Measurements from ENCODE around the gene STRIP2. TPM values are rescaled to one million over a fixed set of nuclear protein-coding genes. Genes with fewer than 3 reads are reported as not detected.
"Not testable (repeated sequence)": the region's sequence is repeated elsewhere in the genome, so short reads cannot be mapped to it uniquely, and the experiment has no call there.

Gene STRIP2
- total RNA-seq, 1 donor from 2014 or later, result 0.49 TPM

DNA sequence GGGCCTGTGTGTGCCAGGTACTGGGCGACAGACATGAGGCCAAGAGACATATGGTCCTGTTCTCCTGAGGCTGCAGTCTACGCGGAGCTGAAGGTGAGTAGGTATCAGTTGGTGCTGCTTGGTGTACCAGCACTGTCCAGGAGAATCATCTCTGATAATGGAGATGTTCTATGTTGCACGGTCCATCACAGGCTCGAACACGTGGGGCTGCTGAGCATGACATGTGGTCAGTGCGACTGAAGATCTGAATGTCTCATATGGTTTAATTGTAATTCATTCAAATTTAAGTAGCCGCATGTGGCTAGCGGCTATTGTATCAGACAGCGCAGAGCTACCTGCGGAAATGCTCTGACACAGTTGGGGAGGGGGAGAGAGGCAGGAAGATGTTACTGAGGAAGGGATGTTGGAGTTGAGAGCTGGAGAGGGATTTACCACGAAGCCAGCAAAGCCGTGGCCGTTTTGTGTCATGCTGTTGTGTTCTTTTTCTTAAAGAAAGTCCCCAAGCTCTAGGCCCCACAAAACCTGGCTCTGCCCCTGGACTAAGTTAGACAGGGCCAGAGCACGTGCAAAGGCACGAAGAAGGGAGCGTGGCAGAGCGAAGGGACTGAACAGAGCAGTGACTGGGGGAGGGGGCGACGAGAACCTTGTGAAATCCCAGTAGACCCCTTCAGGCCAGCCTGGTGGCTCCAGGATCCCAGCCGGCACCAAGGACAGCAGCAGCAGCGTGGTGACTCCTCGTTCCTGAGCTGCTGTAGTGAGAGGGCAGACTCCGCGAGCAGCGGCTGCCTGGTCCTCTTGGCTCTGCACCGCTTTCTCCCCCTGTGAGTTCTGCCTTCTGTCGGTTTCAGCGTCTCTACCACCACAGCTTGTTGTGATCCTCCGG, 88.1 kb downstream of the STRIP2 start:
- DNase-seq (ENCODE audit: extremely low spot score in 2 of 2), result no peak
- H3K36me3 ChIP-seq, result no peaks in the 10 kb centered on the region
- no peak overlapping the region for H3K4me3 ChIP-seq
- intact Hi-C loops (cut with DNase I), result no loop called here
- no peaks in the 10 kb centered on the region for H3K27me3 ChIP-seq
- H3K4me1 ChIP-seq, result no peaks in the 10 kb centered on the region
- TF ChIP-seq POLR2AphosphoS5 (IDR thresholded peaks at IDR 0.05; ENCODE audit: insufficient read depth in 1 of 2, low read depth in 1 of 2) (no peak), POLR2A (IDR thresholded peaks at IDR 0.05) (no peak)
- TF ChIP-seq, protein P1, sequence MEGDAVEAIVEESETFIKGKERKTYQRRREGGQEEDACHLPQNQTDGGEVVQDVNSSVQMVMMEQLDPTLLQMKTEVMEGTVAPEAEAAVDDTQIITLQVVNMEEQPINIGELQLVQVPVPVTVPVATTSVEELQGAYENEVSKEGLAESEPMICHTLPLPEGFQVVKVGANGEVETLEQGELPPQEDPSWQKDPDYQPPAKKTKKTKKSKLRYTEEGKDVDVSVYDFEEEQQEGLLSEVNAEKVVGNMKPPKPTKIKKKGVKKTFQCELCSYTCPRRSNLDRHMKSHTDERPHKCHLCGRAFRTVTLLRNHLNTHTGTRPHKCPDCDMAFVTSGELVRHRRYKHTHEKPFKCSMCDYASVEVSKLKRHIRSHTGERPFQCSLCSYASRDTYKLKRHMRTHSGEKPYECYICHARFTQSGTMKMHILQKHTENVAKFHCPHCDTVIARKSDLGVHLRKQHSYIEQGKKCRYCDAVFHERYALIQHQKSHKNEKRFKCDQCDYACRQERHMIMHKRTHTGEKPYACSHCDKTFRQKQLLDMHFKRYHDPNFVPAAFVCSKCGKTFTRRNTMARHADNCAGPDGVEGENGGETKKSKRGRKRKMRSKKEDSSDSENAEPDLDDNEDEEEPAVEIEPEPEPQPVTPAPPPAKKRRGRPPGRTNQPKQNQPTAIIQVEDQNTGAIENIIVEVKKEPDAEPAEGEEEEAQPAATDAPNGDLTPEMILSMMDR (IDR thresholded peaks at IDR 0.05), result no peak
- H3K9me3 ChIP-seq, result no peaks in the 10 kb centered on the region
- no peak overlapping the region for H3K27ac ChIP-seq

DNA sequence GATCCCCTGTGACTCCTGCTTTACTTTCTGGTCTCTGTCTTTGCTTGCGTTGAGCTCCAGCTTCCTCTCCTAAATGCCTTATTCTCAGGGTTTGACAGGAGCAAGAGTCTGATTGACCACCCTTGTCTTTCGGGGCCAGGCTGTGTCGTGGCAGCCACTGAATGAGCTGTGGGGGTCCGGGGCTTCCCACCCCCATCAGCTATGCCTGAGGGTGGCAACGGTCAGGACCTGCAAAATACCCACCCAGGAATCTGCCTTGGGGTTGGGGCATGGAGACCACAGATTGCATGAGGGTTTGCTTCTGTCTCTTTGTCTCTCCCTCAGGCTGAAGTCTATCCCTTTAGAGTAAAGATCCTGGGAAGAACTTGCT, 88.7 kb downstream of the STRIP2 start:
- TF ChIP-seq POLR2AphosphoS5 (IDR thresholded peaks at IDR 0.05; ENCODE audit: insufficient read depth in 1 of 2, low read depth in 1 of 2) (no peak), POLR2A (IDR thresholded peaks at IDR 0.05) (no peak)
- TF ChIP-seq, protein P1 (IDR thresholded peaks at IDR 0.05), result no peak
- DNase-seq (ENCODE audit: extremely low spot score in 2 of 2), result no peak
- intact Hi-C loops (cut with DNase I), result no loop called here
- H3K4me1 ChIP-seq, result no peaks in the 10 kb centered on the region
- H3K4me3 ChIP-seq, result no peak overlapping the region
- no peaks in the 10 kb centered on the region for H3K36me3 ChIP-seq
- H3K27ac ChIP-seq, result no peak overlapping the region
- H3K27me3 ChIP-seq, result no peaks in the 10 kb centered on the region
- H3K9me3 ChIP-seq, result no peaks in the 10 kb centered on the region

DNA sequence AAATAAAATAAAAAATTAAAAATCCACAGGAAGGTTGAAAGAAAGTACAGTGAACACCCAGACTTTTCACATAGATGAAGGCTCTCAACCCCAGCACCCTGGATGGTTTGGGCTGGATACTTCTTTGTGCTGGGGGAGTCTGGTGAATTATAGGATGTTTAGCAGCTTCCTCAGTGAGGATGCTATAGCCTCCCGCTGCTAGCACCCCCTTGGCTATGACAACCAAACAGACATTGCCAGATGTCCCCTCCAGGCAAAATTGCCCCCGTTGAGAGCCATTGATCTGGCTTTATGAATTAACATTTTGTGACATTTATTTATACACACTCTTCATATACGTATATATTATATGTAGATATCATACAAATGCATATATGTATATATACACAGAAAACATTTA, 89.7 kb downstream of the STRIP2 start:
- Histone ChIP-seq H3K27me3 (no peaks in the 10 kb centered on the region), H3K9me3 (no peaks in the 10 kb centered on the region), H3K27ac (no peak overlapping the region), H3K36me3 (no peaks in the 10 kb centered on the region), H3K4me3 (no peak overlapping the region), H3K4me1 (no peaks in the 10 kb centered on the region)
- TF ChIP-seq, protein P1 (IDR thresholded peaks at IDR 0.05), result no peak
- no peak for TF ChIP-seq POLR2AphosphoS5 (IDR thresholded peaks at IDR 0.05; ENCODE audit: insufficient read depth in 1 of 2, low read depth in 1 of 2)
- no peak for TF ChIP-seq POLR2A (IDR thresholded peaks at IDR 0.05)
- no peak for DNase-seq (ENCODE audit: extremely low spot score in 2 of 2)
- intact Hi-C loops (cut with DNase I), result no loop called here

DNA sequence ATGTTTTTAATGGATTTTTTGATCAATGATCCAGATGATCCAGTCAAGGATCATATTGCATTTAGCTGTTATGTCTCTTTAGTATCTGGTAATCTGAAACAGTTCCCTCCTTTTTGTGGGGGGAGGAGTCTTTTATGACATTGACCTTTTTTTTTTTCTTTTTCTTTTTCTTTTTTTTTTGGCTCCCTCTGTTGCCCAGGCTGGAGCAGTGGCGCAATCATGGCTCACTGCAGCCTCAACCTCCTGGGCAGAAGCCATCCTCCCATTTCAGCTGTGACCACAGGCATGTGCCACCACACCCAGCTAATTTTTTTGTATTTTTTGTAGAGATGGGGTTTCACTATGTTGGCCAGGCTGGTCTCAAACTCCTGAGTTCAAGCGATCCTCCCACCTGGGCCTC, 90.2 kb downstream of the STRIP2 start:
- H3K27ac ChIP-seq; H3K4me1 ChIP-seq; intact Hi-C loops (cut with DNase I); DNase-seq (ENCODE audit: extremely low spot score in 2 of 2); H3K36me3 ChIP-seq; H3K4me3 ChIP-seq; H3K27me3 ChIP-seq; H3K9me3 ChIP-seq: not testable (repeated sequence)

DNA sequence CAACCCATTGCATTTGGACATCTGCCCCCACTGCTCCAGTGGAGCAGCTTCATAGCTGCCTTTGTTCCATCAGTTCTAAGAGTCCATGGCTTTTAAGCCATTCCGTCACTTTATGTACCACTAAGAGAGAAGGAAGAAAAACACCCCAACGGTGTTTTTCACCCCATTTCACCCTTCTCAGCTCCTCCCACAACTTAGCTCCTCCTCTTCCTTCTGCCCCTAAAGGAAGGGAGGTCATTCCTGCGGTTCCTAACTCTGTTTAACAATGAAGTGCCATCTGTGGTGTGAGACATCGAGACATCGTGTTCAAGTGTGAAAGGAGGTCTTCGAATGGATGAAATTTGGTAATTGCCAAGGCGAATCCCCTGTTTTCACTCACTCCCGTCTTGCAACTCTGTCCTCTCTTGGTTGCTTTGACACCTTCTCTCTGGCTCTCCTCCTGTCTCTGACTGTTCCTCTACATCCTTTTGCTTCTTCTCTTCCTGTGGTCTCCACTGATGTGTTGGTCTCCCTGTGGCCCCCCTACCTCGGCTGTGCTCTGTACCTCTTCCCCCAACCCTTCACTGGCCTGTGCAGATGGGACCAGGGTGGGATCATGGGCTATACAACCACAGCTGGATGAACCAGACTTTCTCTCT, 91.1 kb downstream of the STRIP2 start:
- Histone ChIP-seq H3K27ac (no peak overlapping the region), H3K9me3 (no peaks in the 10 kb centered on the region), H3K27me3 (no peaks in the 10 kb centered on the region), H3K36me3 (no peaks in the 10 kb centered on the region), H3K4me1 (no peaks in the 10 kb centered on the region), H3K4me3 (no peak overlapping the region)
- intact Hi-C loops (cut with DNase I), result no loop called here
- DNase-seq (ENCODE audit: extremely low spot score in 2 of 2), result no peak
- TF ChIP-seq, protein P1 (IDR thresholded peaks at IDR 0.05), result no peak
- TF ChIP-seq POLR2A (IDR thresholded peaks at IDR 0.05) (no peak), POLR2AphosphoS5 (IDR thresholded peaks at IDR 0.05; ENCODE audit: insufficient read depth in 1 of 2, low read depth in 1 of 2) (no peak)

Measured in vagina (tissue), 2 donors.